ENCODE measurements around the gene CLPTM1. TPM values are rescaled to one million over a fixed set of nuclear protein-coding genes. Genes with fewer than 3 reads are reported as not detected.
"Not testable (repeated sequence)": the region's sequence is repeated elsewhere in the genome, so short reads cannot be mapped to it uniquely, and the experiment has no call there.

Gene CLPTM1
- polyA plus RNA-seq, 1 donor (not counting 4 experiments of a cell fraction or from before 2014, with no cell fraction given) = 44.6 TPM

DNA sequence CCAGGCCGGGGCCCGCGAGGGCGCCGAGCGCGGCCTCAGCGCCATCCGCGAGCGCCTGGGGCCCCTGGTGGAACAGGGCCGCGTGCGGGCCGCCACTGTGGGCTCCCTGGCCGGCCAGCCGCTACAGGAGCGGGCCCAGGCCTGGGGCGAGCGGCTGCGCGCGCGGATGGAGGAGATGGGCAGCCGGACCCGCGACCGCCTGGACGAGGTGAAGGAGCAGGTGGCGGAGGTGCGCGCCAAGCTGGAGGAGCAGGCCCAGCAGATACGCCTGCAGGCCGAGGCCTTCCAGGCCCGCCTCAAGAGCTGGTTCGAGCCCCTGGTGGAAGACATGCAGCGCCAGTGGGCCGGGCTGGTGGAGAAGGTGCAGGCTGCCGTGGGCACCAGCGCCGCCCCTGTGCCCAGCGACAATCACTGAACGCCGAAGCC lies 46.3 kb upstream of the CLPTM1 start:
- no peak for FAIRE-seq
- Histone ChIP-seq H3K9me3 (ENCODE audit: control insufficient read depth, low read depth, low read length) (no peaks in the 10 kb centered on the region), H3K9ac (ENCODE audit: control insufficient read depth, extremely low read depth, insufficient read depth, low read length) (no peak overlapping the region), H3K4me3 (ENCODE audit: control insufficient read depth in 2 of 3, extremely low read depth in 1 of 3, insufficient read depth in 2 of 3, low read depth in 1 of 3, low read length in 3 of 3) (no peak overlapping the region), H3K9me1 (ENCODE audit: control insufficient read depth, extremely low read depth, insufficient read depth, low read length) (no peaks in the 10 kb centered on the region), H3K27me3 (ENCODE audit: control insufficient read depth, extremely low read depth, insufficient read depth, low read length) (peaks cover 9% of the 10 kb centered on the region), H4K20me1 (ENCODE audit: control insufficient read depth, extremely low read depth, insufficient read depth, low read length) (peaks cover under 1% of the 10 kb centered on the region), H2AFZ (ENCODE audit: control insufficient read depth, low read length) (no peak overlapping the region), H3K4me1 (ENCODE audit: control insufficient read depth, extremely low read depth, insufficient read depth, low read length) (peaks cover 11% of the 10 kb centered on the region), H3K36me3 (ENCODE audit: control insufficient read depth in 2 of 2, extremely low read depth in 1 of 2, insufficient read depth in 2 of 2, low read length in 2 of 2) (peaks cover under 1 to 2% of the 10 kb centered on the region in 2 experiments), H3K79me2 (ENCODE audit: control insufficient read depth, insufficient read depth, low read length) (no peaks in the 10 kb centered on the region), H3K27ac (ENCODE audit: control insufficient read depth, insufficient read depth, low read length) (no peak overlapping the region), H3K4me2 (ENCODE audit: control insufficient read depth, extremely low read depth, insufficient read depth, low read depth, low read length) (no peak overlapping the region)
- TF ChIP-seq, protein P1, sequence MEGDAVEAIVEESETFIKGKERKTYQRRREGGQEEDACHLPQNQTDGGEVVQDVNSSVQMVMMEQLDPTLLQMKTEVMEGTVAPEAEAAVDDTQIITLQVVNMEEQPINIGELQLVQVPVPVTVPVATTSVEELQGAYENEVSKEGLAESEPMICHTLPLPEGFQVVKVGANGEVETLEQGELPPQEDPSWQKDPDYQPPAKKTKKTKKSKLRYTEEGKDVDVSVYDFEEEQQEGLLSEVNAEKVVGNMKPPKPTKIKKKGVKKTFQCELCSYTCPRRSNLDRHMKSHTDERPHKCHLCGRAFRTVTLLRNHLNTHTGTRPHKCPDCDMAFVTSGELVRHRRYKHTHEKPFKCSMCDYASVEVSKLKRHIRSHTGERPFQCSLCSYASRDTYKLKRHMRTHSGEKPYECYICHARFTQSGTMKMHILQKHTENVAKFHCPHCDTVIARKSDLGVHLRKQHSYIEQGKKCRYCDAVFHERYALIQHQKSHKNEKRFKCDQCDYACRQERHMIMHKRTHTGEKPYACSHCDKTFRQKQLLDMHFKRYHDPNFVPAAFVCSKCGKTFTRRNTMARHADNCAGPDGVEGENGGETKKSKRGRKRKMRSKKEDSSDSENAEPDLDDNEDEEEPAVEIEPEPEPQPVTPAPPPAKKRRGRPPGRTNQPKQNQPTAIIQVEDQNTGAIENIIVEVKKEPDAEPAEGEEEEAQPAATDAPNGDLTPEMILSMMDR (optimal IDR thresholded peaks at IDR 0.05 in 1 of 3, IDR thresholded peaks at IDR 0.05 in 1 of 3, conservative IDR thresholded peaks at IDR 0.05 in 1 of 3; ENCODE audit: extremely low read depth in 1 of 3, insufficient read depth in 2 of 3, low read length in 3 of 3) = no peak
- no peak for TF ChIP-seq EZH2 (IDR thresholded peaks at IDR 0.05; ENCODE audit: low read length)
- DNase-seq (ENCODE audit: low read depth, low spot score) = no peak
- dilution Hi-C loops (cut with MboI; ENCODE audit: extremely low pct_ligation_motif_present, low sequenced_read_pairs) = no loop called here

DNA sequence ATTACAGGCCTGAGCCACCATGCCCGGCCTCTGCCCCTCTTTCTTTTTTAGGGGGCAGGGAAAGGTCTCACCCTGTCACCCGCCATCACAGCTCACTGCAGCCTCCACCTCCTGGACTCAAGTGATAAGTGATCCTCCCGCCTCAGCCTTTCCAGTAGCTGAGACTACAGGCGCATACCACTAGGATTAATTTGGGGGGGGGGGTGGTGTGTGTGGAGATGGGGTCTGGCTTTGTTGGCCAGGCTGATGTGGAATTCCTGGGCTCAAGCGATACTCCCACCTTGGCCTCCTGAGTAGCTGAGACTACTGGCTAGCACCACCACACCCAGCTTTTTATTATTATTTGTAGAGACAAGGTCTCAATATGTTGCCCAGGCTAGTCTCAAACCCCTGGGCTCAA lies 45.4 kb upstream of the CLPTM1 start:
- no peak overlapping the region for H3K27ac ChIP-seq (ENCODE audit: control insufficient read depth, insufficient read depth, low read length)
- no peak for FAIRE-seq
- dilution Hi-C loops (cut with MboI; ENCODE audit: extremely low pct_ligation_motif_present, low sequenced_read_pairs) = no loop called here

DNA sequence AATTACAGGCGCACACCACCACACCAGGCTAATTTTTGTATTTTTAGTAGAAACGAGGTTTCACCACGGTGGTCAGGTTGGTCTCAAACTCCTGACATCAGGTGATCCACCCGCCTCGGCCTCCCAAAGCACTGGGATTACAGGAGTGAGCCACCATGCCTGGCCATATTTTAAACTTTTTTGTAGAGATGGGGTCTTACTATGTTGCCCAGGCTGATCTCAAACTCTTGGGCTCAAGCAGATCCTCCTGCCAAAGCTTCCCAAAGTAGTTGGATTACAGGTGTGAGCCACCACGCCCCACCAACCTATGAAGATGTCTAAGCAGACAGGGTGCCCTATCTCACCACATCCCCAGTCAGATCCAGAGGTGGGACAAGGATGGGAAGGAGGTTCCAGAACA lies 43.3 kb upstream of the CLPTM1 start:
- FAIRE-seq; H2AFZ ChIP-seq (ENCODE audit: control insufficient read depth, low read length); H3K9ac ChIP-seq (ENCODE audit: control insufficient read depth, extremely low read depth, insufficient read depth, low read length); H3K36me3 ChIP-seq (ENCODE audit: control insufficient read depth in 2 of 2, extremely low read depth in 1 of 2, insufficient read depth in 2 of 2, low read length in 2 of 2); H3K4me2 ChIP-seq (ENCODE audit: control insufficient read depth, extremely low read depth, insufficient read depth, low read depth, low read length); H3K27me3 ChIP-seq (ENCODE audit: control insufficient read depth, extremely low read depth, insufficient read depth, low read length); H3K79me2 ChIP-seq (ENCODE audit: control insufficient read depth, insufficient read depth, low read length); H3K9me1 ChIP-seq (ENCODE audit: control insufficient read depth, extremely low read depth, insufficient read depth, low read length); dilution Hi-C loops (cut with MboI; ENCODE audit: extremely low pct_ligation_motif_present, low sequenced_read_pairs); H3K9me3 ChIP-seq (ENCODE audit: control insufficient read depth, low read depth, low read length); DNase-seq (ENCODE audit: low read depth, low spot score); H4K20me1 ChIP-seq (ENCODE audit: control insufficient read depth, extremely low read depth, insufficient read depth, low read length); H3K4me3 ChIP-seq (ENCODE audit: control insufficient read depth in 2 of 3, extremely low read depth in 1 of 3, insufficient read depth in 2 of 3, low read depth in 1 of 3, low read length in 3 of 3); H3K4me1 ChIP-seq (ENCODE audit: control insufficient read depth, extremely low read depth, insufficient read depth, low read length); H3K27ac ChIP-seq (ENCODE audit: control insufficient read depth, insufficient read depth, low read length): not testable (repeated sequence)

More for the DNA sequence above, 45.4 kb upstream of the CLPTM1 start:
- no peaks in the 10 kb centered on the region for H3K9me3 ChIP-seq (ENCODE audit: control insufficient read depth, low read depth, low read length)
- no peaks in the 10 kb centered on the region for H3K79me2 ChIP-seq (ENCODE audit: control insufficient read depth, insufficient read depth, low read length)
- DNase-seq (ENCODE audit: low read depth, low spot score) = no peak
- H3K4me3 ChIP-seq (ENCODE audit: control insufficient read depth in 2 of 3, extremely low read depth in 1 of 3, insufficient read depth in 2 of 3, low read depth in 1 of 3, low read length in 3 of 3) = no peak overlapping the region
- H3K36me3 ChIP-seq (ENCODE audit: control insufficient read depth in 2 of 2, extremely low read depth in 1 of 2, insufficient read depth in 2 of 2, low read length in 2 of 2) = no peaks in the 10 kb centered on the region
- no peaks in the 10 kb centered on the region for H3K9me1 ChIP-seq (ENCODE audit: control insufficient read depth, extremely low read depth, insufficient read depth, low read length)
- H4K20me1 ChIP-seq (ENCODE audit: control insufficient read depth, extremely low read depth, insufficient read depth, low read length) = no peaks in the 10 kb centered on the region
- TF ChIP-seq, protein P1 (optimal IDR thresholded peaks at IDR 0.05 in 1 of 3, IDR thresholded peaks at IDR 0.05 in 1 of 3, conservative IDR thresholded peaks at IDR 0.05 in 1 of 3; ENCODE audit: extremely low read depth in 1 of 3, insufficient read depth in 2 of 3, low read length in 3 of 3) = no peak
- TF ChIP-seq EZH2 (IDR thresholded peaks at IDR 0.05; ENCODE audit: low read length) = no peak
- H3K9ac ChIP-seq (ENCODE audit: control insufficient read depth, extremely low read depth, insufficient read depth, low read length) = no peak overlapping the region
- no peak overlapping the region for H3K4me2 ChIP-seq (ENCODE audit: control insufficient read depth, extremely low read depth, insufficient read depth, low read depth, low read length)
- no peak overlapping the region for H2AFZ ChIP-seq (ENCODE audit: control insufficient read depth, low read length)
- H3K4me1 ChIP-seq (ENCODE audit: control insufficient read depth, extremely low read depth, insufficient read depth, low read length) = peaks cover 11% of the 10 kb centered on the region
- peaks cover 9% of the 10 kb centered on the region for H3K27me3 ChIP-seq (ENCODE audit: control insufficient read depth, extremely low read depth, insufficient read depth, low read length)

All from keratinocyte (primary cell).